Astrocyte (in vitro differentiated cells and primary cell): Measurements from ENCODE around the gene CCDC191. TPM values are rescaled to one million over a fixed set of nuclear protein-coding genes. Genes with fewer than 3 reads are reported as not detected.
A peak's percentile ranks its signal among the peaks of the same experiment; 100 is the strongest.

ENCODE experiments used
- DNase-seq: peaks from one replicate; pipeline ENCODE4 v3.0.0-alpha.2; 2010; ENCODE audit warnings: low read depth
- FAIRE-seq: peaks from 2 replicates; lab custom pipeline; 2011; peaks lifted over from hg19 to GRCh38; lab: Jason Lieb, UNC
- H2AFZ ChIP-seq: 2 replicates; pipeline ENCODE4 v1.6.0; 2012; ENCODE audit warnings: low read depth, low read length, inconsistent platforms
- H3K27ac ChIP-seq: 2 replicates; pipeline ENCODE4 v1.5.1; 2011; ENCODE audit warnings: low read depth, low read length, inconsistent platforms
- H3K27me3 ChIP-seq: 2 replicates; pipeline ENCODE4 v1.6.0; 2011; ENCODE audit warnings: low read length, inconsistent platforms; ENCODE audit not compliant: insufficient read depth
- H3K36me3 ChIP-seq: 2 replicates; pipeline ENCODE4 v1.5.1; 2011; ENCODE audit warnings: low read length, inconsistent platforms; ENCODE audit not compliant: insufficient read depth
- H3K4me1 ChIP-seq: 2 replicates; pipeline ENCODE4 v1.5.1; 2011; ENCODE audit warnings: low read length, inconsistent platforms; ENCODE audit not compliant: insufficient read depth
- H3K4me2 ChIP-seq: 2 replicates; pipeline ENCODE4 v1.6.0; 2012; ENCODE audit warnings: low read length, inconsistent platforms
- H3K4me3 ChIP-seq: 2 replicates; pipeline ENCODE4 v1.5.1; 2011; ENCODE audit warnings: low read depth, mild to moderate bottlenecking, low read length, inconsistent platforms; ENCODE audit not compliant: insufficient read depth
- H3K79me2 ChIP-seq: 2 replicates; pipeline ENCODE4 v1.6.0; 2012; ENCODE audit warnings: mild to moderate bottlenecking, low read length, inconsistent platforms; ENCODE audit not compliant: insufficient read depth
- H3K9ac ChIP-seq: 2 replicates; pipeline ENCODE4 v1.6.0; 2012; ENCODE audit warnings: mild to moderate bottlenecking, low read length, inconsistent platforms
- H3K9me3 ChIP-seq: 2 replicates; pipeline ENCODE4 v1.5.1; 2012; ENCODE audit warnings: low read depth, mild to moderate bottlenecking, low read length, inconsistent platforms; ENCODE audit not compliant: insufficient read depth
- H4K20me1 ChIP-seq: 2 replicates; pipeline ENCODE4 v1.6.0; 2012; ENCODE audit warnings: low read length, inconsistent platforms; ENCODE audit not compliant: insufficient read depth
- H3K27ac Mint-ChIP-seq: one replicate; pipeline ENCODE4 v1.8.0; 2021; ENCODE audit warnings: mild to moderate bottlenecking, mixed read lengths; ENCODE audit not compliant: unreplicated experiment
- H3K27me3 Mint-ChIP-seq: one replicate; pipeline ENCODE4 v1.8.0; 2021; ENCODE audit warnings: low read depth, mixed read lengths; ENCODE audit not compliant: unreplicated experiment
- H3K36me3 Mint-ChIP-seq: one replicate; pipeline ENCODE4 v1.8.0; 2021; ENCODE audit warnings: low read depth, mixed read lengths; ENCODE audit not compliant: unreplicated experiment
- H3K4me1 Mint-ChIP-seq: one replicate; pipeline ENCODE4 v1.8.0; 2021; ENCODE audit warnings: low read depth, mixed read lengths; ENCODE audit not compliant: unreplicated experiment
- H3K4me3 Mint-ChIP-seq: one replicate; pipeline ENCODE4 v1.8.0; 2021; ENCODE audit warnings: mild to moderate bottlenecking, moderate library complexity, mixed read lengths; ENCODE audit not compliant: unreplicated experiment
- H3K9me3 Mint-ChIP-seq: one replicate; pipeline ENCODE4 v1.8.0; 2021; ENCODE audit warnings: mild to moderate bottlenecking, mixed read lengths; ENCODE audit not compliant: unreplicated experiment
- EZH2 ChIP-seq: IDR thresholded peaks from 2 replicates; pipeline ENCODE4 v1.6.1; 2012; ENCODE audit warnings: mild to moderate bottlenecking, low read length, inconsistent platforms; ENCODE audit not compliant: insufficient read depth
- total RNA-seq: library from RNA; stranded (reverse); gene quantifications from 2 replicates; pipeline ENCODE4 v1.2.1, GENCODE V29; 2021
- TF ChIP-seq, protein P1 (sequence below): IDR thresholded peaks from 2 replicates; pipeline ENCODE4 v1.5.1; 2011; ENCODE audit warnings: low read depth, mild to moderate bottlenecking, inconsistent platforms, low read length, moderate library complexity; ENCODE audit not compliant: insufficient read depth

The CCDC191 gene
- total RNA-seq, 1 donor from 2014 or later, result 2.5 TPM

DNA sequence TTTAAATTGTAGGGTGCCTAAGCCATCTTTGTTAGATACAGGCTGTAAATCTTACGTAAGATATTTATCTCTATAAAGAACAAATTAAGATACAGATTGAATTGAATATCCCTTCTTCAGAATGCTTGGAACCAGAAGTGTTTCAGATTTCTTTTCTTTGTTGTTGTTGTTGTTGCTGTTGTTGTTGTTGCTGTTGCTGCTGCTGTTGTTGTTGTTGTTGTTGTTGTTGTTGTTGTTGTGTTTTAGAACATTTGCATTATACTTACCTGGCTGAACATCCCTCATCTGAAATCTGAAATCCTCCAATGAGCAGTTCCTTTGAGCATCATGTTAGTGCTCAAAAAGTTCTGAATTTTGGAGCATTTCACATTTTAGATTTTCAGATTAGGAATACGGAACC, 26.8 kb upstream of the CCDC191 start:
- Histone ChIP-seq H2AFZ (no peak overlapping the region), H3K9me3 (no peaks in the 10 kb centered on the region), H3K9ac (no peak overlapping the region), H3K4me1 (no peaks in the 10 kb centered on the region), H3K27me3 (no peaks in the 10 kb centered on the region), H4K20me1 (peaks cover 3% of the 10 kb centered on the region), H3K27ac (no peak overlapping the region), H3K79me2 (no peaks in the 10 kb centered on the region), H3K36me3 (peaks cover 34% of the 10 kb centered on the region), H3K4me2 (no peak overlapping the region), H3K4me3 (no peak overlapping the region)
- Mint-ChIP-seq H3K9me3 (no peaks in the 10 kb centered on the region), H3K4me3 (no peak overlapping the region), H3K36me3 (peaks cover 19% of the 10 kb centered on the region), H3K4me1 (no peaks in the 10 kb centered on the region), H3K27me3 (no peaks in the 10 kb centered on the region), H3K27ac (no peak overlapping the region)
- peak; percentile 52 for FAIRE-seq
- DNase-seq, result no peak
- TF ChIP-seq, protein P1, sequence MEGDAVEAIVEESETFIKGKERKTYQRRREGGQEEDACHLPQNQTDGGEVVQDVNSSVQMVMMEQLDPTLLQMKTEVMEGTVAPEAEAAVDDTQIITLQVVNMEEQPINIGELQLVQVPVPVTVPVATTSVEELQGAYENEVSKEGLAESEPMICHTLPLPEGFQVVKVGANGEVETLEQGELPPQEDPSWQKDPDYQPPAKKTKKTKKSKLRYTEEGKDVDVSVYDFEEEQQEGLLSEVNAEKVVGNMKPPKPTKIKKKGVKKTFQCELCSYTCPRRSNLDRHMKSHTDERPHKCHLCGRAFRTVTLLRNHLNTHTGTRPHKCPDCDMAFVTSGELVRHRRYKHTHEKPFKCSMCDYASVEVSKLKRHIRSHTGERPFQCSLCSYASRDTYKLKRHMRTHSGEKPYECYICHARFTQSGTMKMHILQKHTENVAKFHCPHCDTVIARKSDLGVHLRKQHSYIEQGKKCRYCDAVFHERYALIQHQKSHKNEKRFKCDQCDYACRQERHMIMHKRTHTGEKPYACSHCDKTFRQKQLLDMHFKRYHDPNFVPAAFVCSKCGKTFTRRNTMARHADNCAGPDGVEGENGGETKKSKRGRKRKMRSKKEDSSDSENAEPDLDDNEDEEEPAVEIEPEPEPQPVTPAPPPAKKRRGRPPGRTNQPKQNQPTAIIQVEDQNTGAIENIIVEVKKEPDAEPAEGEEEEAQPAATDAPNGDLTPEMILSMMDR, result no peak
- TF ChIP-seq EZH2, result no peak

GRCh38 chr3:114081037-114081436, 24.7 kb upstream of the CCDC191 start:
- peak; percentile 58 for FAIRE-seq
- TF ChIP-seq, protein P1, result no peak
- no peak for TF ChIP-seq EZH2
- H3K27me3 Mint-ChIP-seq, result no peaks in the 10 kb centered on the region
- no peak overlapping the region for H3K4me3 ChIP-seq
- peak; percentile 22 for DNase-seq
- peaks cover 37% of the 10 kb centered on the region for H3K36me3 ChIP-seq
- no peaks in the 10 kb centered on the region for H3K79me2 ChIP-seq
- no peak overlapping the region for H3K27ac Mint-ChIP-seq
- no peaks in the 10 kb centered on the region for H3K4me1 Mint-ChIP-seq
- H3K9me3 Mint-ChIP-seq, result no peaks in the 10 kb centered on the region
- no peak overlapping the region for H2AFZ ChIP-seq
- no peaks in the 10 kb centered on the region for H3K27me3 ChIP-seq
- H3K4me1 ChIP-seq, result no peaks in the 10 kb centered on the region
- H3K4me2 ChIP-seq, result no peak overlapping the region
- no peaks in the 10 kb centered on the region for H3K9me3 ChIP-seq
- H3K36me3 Mint-ChIP-seq, result peaks cover 18% of the 10 kb centered on the region
- H4K20me1 ChIP-seq, result no peaks in the 10 kb centered on the region
- no peak overlapping the region for H3K9ac ChIP-seq
- H3K27ac ChIP-seq, result no peak overlapping the region
- H3K4me3 Mint-ChIP-seq, result no peak overlapping the region

DNA sequence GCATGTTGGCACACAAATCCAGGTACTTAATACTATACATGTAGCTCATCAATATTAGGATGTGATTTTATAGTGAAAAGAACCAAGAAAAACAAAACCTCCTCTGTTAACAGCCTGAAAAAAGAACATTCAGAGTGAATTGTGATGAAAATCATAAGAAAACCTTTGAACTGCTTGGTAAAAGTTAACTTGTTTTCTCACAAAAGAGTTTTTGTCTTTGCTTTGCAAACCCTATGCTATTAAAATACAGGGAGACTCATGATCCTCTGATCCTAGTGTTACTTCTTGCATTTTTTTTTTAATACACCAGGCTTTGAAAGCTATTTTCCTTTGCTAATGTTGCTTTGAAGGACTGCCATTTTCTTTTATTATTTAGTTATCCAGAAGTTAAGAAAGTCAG, 23.9 kb upstream of the CCDC191 start:
- no peaks in the 10 kb centered on the region for H3K9me3 Mint-ChIP-seq
- H3K4me3 ChIP-seq, result no peak overlapping the region
- H3K4me3 Mint-ChIP-seq, result no peak overlapping the region
- no peak overlapping the region for H2AFZ ChIP-seq
- H3K27me3 ChIP-seq, result no peaks in the 10 kb centered on the region
- peaks cover 32% of the 10 kb centered on the region for H3K36me3 ChIP-seq
- no peaks in the 10 kb centered on the region for H3K4me1 Mint-ChIP-seq
- H4K20me1 ChIP-seq, result no peaks in the 10 kb centered on the region
- no peaks in the 10 kb centered on the region for H3K79me2 ChIP-seq
- no peaks in the 10 kb centered on the region for H3K27me3 Mint-ChIP-seq
- no peak for FAIRE-seq
- H3K9ac ChIP-seq, result no peak overlapping the region
- no peaks in the 10 kb centered on the region for H3K4me1 ChIP-seq
- no peak overlapping the region for H3K27ac Mint-ChIP-seq
- peak overlapping the region; percentile 10 for H3K4me2 ChIP-seq
- H3K36me3 Mint-ChIP-seq, result peaks cover 11% of the 10 kb centered on the region
- no peaks in the 10 kb centered on the region for H3K9me3 ChIP-seq
- DNase-seq, result no peak
- no peak for TF ChIP-seq EZH2
- TF ChIP-seq, protein P1, result no peak
- no peak overlapping the region for H3K27ac ChIP-seq
